Stromal cell of bone marrow (primary cell): ENCODE data around the gene ST13.
"Not testable (repeated sequence)": the region's sequence is repeated elsewhere in the genome, so short reads cannot be mapped to it uniquely, and the experiment has no call there.

Experiments
- DNase-seq: peaks from one replicate; pipeline ENCODE4 v3.0.0-alpha.2; 2012; ENCODE audit warnings: low read depth

Gene ST13

GRCh38 chr22:40838486-40838885 lies 18.0 kb downstream of the ST13 start:
- no peak for DNase-seq

GRCh38 chr22:40834619-40835018 lies 21.8 kb downstream of the ST13 start:
- DNase-seq: no peak

- DNase-seq: no peak
Observed at GRCh38 chr22:40829131-40829530, 27.3 kb downstream of the ST13 start.

GRCh38 chr22:40826984-40827741 lies 29.3 kb downstream of the ST13 start:
- DNase-seq: no peak

GRCh38 chr22:40826292-40826691 lies 30.1 kb downstream of the ST13 start:
- DNase-seq: not testable (repeated sequence)

GRCh38 chr22:40823426-40823825 lies 33.0 kb downstream of the ST13 start:
- no peak for DNase-seq

GRCh38 chr22:40819599-40820140 lies 36.8 kb downstream of the ST13 start:
- no peak for DNase-seq

- DNase-seq: peak; percentile 65
Observed at GRCh38 chr22:40818747-40819598, 37.5 kb downstream of the ST13 start, which contains the start of gene SLC25A17. SLC25A17 (minus strand) TSS chr22:40819346; CDS start chr22:40819248, 98 bp downstream.

- no peak for DNase-seq
Observed at GRCh38 chr22:40818192-40818746, 38.2 kb downstream of the ST13 start.

GRCh38 chr22:40817737-40818136 lies 38.7 kb downstream of the ST13 start:
- no peak for DNase-seq

- no peak for DNase-seq
Observed at GRCh38 chr22:40813912-40814315, 42.5 kb downstream of the ST13 start.

- no peak for DNase-seq
Observed at GRCh38 chr22:40808018-40808841, 48.2 kb downstream of the ST13 start.

GRCh38 chr22:40806711-40807110 lies 49.7 kb downstream of the ST13 start:
- no peak for DNase-seq

- DNase-seq: no peak
Observed at GRCh38 chr22:40805699-40806203, 50.7 kb downstream of the ST13 start.

GRCh38 chr22:40805239-40805638 lies 51.2 kb downstream of the ST13 start:
- DNase-seq: no peak

- DNase-seq: no peak
Observed at GRCh38 chr22:40803321-40803720, 53.1 kb downstream of the ST13 start.

- no peak for DNase-seq
Observed at GRCh38 chr22:40799008-40799407, 57.4 kb downstream of the ST13 start.

GRCh38 chr22:40797427-40797826 lies 59.0 kb downstream of the ST13 start:
- DNase-seq: no peak

GRCh38 chr22:40792451-40792850 lies 64.0 kb downstream of the ST13 start:
- no peak for DNase-seq

- no peak for DNase-seq
Observed at GRCh38 chr22:40791241-40791640, 65.2 kb downstream of the ST13 start.

GRCh38 chr22:40789131-40789530 lies 67.3 kb downstream of the ST13 start:
- DNase-seq: no peak
